HG02759 (cell line): Measurements from ENCODE around the gene NCKAP1.
A peak's percentile ranks its signal among the peaks of the same experiment; 100 is the strongest.
"Not testable (repeated sequence)": the region's sequence is repeated elsewhere in the genome, so short reads cannot be mapped to it uniquely, and the experiment has no call there.

ENCODE experiments used
- ATAC-seq: cut with Tn5 transposase; IDR thresholded peaks from one replicate; pipeline ENCODE4 v1.9.1; 2021; ENCODE audit warnings: mild to moderate bottlenecking, moderate library complexity; ENCODE audit not compliant: unreplicated experiment

NCKAP1 gene

GRCh38 chr2:183009249-183009899 lies 28.9 kb downstream of the NCKAP1 start:
- no peak for ATAC-seq

GRCh38 chr2:183001948-183002347 lies 36.3 kb downstream of the NCKAP1 start:
- no peak for ATAC-seq

- ATAC-seq = no peak
Measured at GRCh38 chr2:183000846-183001245, 37.4 kb downstream of the NCKAP1 start.

- ATAC-seq = no peak
Measured at GRCh38 chr2:182999348-183000028, 38.8 kb downstream of the NCKAP1 start.

GRCh38 chr2:182994228-182994912 lies 43.9 kb downstream of the NCKAP1 start:
- ATAC-seq = no peak

- no peak for ATAC-seq
Measured at GRCh38 chr2:182982941-182983340, 55.3 kb downstream of the NCKAP1 start.

GRCh38 chr2:182981475-182981874 lies 56.8 kb downstream of the NCKAP1 start:
- ATAC-seq = not testable (repeated sequence)

- ATAC-seq = no peak
Measured at GRCh38 chr2:182980652-182981051, 57.6 kb downstream of the NCKAP1 start.

GRCh38 chr2:182980115-182980514 lies 58.1 kb downstream of the NCKAP1 start:
- ATAC-seq = peak; percentile 71

GRCh38 chr2:182977463-182977862 lies 60.8 kb downstream of the NCKAP1 start:
- peak; percentile 53 for ATAC-seq

GRCh38 chr2:182973441-182974352 lies 64.6 kb downstream of the NCKAP1 start:
- ATAC-seq = no peak

GRCh38 chr2:182972548-182972942 lies 65.7 kb downstream of the NCKAP1 start:
- no peak for ATAC-seq

GRCh38 chr2:182971820-182972547 lies 66.3 kb downstream of the NCKAP1 start:
- no peak for ATAC-seq

GRCh38 chr2:182970486-182970885 lies 67.8 kb downstream of the NCKAP1 start:
- ATAC-seq = no peak

GRCh38 chr2:182968493-182968892 lies 69.8 kb downstream of the NCKAP1 start:
- no peak for ATAC-seq

- ATAC-seq = not testable (repeated sequence)
Measured at GRCh38 chr2:182966356-182966755, 71.9 kb downstream of the NCKAP1 start.

GRCh38 chr2:182962641-182963040 lies 75.6 kb downstream of the NCKAP1 start:
- ATAC-seq = no peak

GRCh38 chr2:182960869-182961268 lies 77.4 kb downstream of the NCKAP1 start:
- ATAC-seq = not testable (repeated sequence)

GRCh38 chr2:182954789-182955188 lies 83.5 kb downstream of the NCKAP1 start:
- no peak for ATAC-seq

- ATAC-seq = no peak
Measured at GRCh38 chr2:182952741-182953450, 85.4 kb downstream of the NCKAP1 start.
